HG02981 (cell line): Measurements from ENCODE around the gene CD164.
"Not testable (repeated sequence)": the region's sequence is repeated elsewhere in the genome, so short reads cannot be mapped to it uniquely, and the experiment has no call there.

Experiments used
- ATAC-seq: cut with Tn5 transposase; IDR thresholded peaks from one replicate; pipeline ENCODE4 v1.9.1; 2021; ENCODE audit warnings: mild to moderate bottlenecking, moderate library complexity; ENCODE audit not compliant: unreplicated experiment

CD164 gene

GRCh38 chr6:109344226-109344625, 38.0 kb downstream of the CD164 start:
- ATAC-seq: no peak

- ATAC-seq: no peak
Measured at GRCh38 chr6:109343518-109343917, 38.7 kb downstream of the CD164 start.

GRCh38 chr6:109342911-109343310, 39.4 kb downstream of the CD164 start:
- ATAC-seq: no peak

- no peak for ATAC-seq
Measured at GRCh38 chr6:109342506-109342905, 39.8 kb downstream of the CD164 start.

- no peak for ATAC-seq
Measured at GRCh38 chr6:109340811-109341210, 41.5 kb downstream of the CD164 start.

DNA sequence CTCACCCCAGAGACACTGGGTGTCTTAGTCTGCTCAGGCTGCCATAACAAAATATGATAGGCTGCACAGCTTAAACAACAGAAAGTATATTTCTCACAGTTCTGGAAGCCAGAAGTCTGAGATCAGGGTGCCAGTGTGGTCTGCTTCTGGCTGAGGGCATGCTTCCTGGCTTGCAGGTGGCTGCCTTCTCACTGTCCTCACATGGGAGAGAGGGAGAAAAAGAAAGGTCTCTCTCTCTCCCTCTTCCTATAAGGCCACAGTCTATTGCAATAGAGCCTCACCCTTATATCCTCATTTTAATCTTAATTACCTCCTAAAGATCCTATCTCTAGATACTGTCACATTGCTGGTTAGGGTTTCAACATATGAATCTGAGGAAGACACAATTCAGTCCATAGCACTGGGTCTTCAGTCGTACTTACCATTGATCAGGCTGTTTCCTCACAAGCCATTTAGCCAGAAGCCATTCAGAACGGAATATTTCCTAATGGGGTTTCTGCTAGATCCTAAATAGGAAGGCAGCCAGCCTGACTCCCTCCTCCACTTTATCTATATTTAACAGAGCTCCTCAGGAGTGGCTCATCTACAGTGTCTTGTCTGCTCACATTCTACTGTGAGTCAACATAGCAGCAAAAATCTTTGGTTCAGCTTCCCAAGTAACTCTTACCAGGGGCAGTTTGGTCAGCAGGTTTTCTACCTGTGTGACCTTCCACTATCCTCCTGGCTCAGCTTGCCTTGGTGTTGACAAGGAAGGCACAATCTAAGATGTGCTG, 42.2 kb downstream of the CD164 start:
- no peak for ATAC-seq

GRCh38 chr6:109336221-109336961, 45.9 kb downstream of the CD164 start:
- no peak for ATAC-seq

- not testable (repeated sequence) for ATAC-seq
Measured at GRCh38 chr6:109333870-109334269, 48.4 kb downstream of the CD164 start.

- no peak for ATAC-seq
Measured at GRCh38 chr6:109332748-109333147, 49.5 kb downstream of the CD164 start.

- no peak for ATAC-seq
Measured at GRCh38 chr6:109331081-109331480, 51.2 kb downstream of the CD164 start.

DNA sequence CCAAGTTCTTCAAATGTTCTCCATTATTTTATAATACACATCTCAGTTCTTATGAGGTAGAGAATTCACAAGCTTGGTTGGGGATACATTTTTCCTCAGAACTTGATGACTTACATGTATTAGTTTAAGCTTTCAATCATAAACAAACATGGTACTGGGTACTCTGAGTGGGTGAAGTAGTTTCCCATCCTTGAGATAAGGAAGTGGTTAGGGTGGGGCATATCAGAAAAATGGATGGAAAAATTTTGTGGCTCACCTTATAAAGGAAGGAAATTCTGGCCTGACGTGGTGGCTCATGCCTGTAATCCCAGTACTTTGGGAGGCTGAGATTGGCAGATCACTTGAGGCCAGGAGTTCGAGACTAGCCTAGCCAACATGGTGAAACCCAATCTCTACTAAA, 52.0 kb downstream of the CD164 start:
- ATAC-seq: no peak

- ATAC-seq: no peak
Measured at GRCh38 chr6:109328629-109329028, 53.6 kb downstream of the CD164 start.

DNA sequence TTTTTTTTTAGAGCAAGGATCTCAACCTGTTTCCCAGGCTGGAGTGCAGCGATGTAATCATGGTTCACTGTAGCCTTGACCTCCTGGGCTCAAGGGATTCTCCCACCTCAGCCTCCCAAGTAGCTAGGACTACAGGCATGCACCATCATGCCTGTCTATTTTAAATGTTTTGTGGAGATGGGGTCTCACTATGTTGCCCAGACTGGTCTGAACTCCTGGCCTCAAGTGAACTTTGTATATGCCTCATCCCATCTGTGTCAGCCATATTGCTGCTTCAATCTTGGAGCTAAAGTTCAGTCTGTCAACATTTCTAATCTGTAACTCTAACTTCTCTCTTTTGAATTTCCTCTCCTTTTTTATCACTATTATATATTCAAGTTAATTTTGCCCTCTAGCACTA, 54.3 kb downstream of the CD164 start:
- ATAC-seq: no peak

- ATAC-seq: no peak
Measured at GRCh38 chr6:109327491-109327890, 54.8 kb downstream of the CD164 start.

DNA sequence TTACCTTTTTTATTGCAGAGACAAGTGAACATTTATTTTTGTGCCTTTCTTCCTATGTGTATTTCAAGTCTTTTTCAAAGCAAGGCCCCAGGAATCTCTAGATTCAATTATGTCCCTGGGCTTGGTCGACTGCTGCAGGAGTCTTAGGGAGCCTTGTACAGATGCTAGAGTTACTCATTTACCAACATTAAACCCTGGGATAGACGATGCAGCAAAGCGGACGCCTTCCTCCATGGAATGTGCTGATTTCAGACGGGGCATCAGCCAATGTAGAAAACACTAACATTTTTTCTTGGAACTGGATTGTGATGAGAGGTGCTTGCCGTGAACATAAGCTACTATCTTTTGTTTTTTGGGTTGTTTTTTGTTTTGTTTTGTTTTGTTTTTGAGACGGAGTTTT, 55.9 kb downstream of the CD164 start:
- ATAC-seq: no peak

- ATAC-seq: no peak
Measured at GRCh38 chr6:109325400-109325801, 56.9 kb downstream of the CD164 start.

GRCh38 chr6:109323241-109323640, 59.0 kb downstream of the CD164 start:
- ATAC-seq: no peak

DNA sequence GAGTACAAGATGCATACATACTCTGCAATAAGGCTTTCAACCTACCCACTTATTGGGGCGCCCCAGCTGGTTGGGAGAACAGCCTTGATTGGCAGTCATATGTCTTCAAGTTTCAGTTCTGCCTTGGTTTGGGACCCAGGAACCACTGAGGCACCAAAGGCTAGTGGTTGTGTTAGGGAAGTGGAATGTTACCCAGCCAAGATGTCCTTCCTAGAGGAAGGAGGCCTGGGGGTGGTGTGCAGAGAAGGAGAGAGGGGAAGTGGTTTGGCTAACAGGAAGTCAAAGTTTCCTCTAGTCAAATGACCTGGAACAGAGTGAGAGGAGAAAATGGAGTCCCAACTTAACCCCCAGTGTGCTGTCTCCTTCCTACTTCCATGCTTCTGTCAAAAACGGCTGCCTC, 59.4 kb downstream of the CD164 start:
- peak; percentile 48 for ATAC-seq

DNA sequence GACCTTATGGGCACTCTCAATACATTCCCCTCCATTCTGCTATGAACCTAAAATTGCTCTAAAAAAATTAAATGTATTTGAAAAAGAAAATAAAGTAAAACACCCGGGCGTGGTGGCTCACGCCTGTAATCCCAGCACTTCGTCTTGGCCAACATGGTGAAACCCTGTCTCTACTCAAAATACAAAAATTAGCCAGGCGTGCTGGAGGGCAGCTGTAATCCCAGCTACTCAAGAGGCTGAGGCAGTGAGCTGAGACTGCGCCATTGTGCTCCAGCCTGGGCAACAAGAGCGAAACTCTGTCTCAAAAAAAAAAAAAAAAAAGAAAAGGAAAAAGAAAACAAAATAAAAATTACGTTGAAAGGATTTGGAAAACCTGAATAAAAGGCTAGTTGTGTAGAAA, 60.5 kb downstream of the CD164 start:
- ATAC-seq: no peak

DNA sequence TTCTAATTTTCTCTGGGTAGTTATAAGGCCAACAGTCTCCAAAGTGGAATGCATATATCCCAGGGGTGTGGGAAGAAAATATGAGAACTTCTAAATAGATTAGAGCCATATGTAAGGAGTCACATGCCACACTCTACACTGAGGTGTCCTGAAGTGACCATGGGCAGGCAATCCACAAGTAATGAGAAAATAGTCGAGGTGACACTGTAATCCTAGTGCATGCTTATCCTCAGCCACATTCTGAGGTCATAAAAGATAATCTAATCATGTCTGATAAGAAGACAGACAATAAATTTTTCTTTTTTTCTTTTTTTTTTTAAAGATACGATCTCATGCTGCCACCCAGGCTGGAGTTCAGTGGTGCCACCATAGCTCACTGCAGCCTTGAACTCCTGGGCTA, 62.2 kb downstream of the CD164 start:
- no peak for ATAC-seq

DNA sequence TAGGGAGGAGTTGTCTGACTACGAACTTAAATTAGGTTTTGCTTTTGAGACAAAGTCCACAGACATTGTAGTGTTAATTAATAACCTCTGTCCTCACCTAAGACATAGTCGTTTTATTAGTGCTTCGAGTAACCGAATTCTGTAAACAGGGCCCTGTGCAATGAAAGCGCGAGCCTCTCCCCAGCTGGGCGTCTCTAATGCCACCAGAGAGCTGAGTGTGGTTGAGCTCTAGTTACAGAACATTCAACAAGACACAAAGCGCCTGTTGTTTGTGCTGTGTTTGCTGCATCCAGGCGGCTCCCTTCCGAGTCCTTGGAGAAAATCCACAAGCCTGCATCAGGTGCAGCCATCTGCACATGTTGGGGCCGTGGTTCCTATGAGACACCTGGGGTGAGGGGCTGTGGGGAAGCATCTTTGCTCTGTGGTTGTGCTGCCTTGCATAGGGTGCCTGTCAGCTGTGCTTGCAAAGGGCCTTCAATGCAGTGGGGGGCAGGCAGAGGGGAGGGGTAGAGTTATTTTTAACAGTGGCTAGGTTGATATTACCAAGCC, 63.9 kb downstream of the CD164 start:
- ATAC-seq: no peak

DNA sequence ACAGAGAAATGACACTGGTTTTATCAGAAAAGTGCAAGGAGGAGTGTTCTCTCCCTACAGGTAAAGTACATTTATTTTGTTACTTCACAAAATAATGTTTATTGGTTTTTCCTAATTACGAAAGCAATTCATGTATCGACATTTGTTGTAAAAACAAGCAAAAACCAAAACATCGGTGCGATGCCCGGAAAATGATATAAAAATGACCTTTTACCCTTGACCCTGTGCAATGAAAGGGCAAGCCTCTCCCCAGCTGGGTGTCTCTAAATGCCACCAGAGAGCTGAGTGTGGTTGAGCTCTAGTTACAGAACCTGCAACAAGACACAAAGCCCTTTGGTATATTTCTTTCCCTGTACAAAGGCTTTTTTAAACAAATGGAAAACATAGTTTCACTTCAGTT, 65.4 kb downstream of the CD164 start:
- no peak for ATAC-seq
